Subcutaneous adipose tissue (tissue), 4 donors: ENCODE results near the gene C3orf18. TPM values are rescaled to one million over a fixed set of nuclear protein-coding genes. Genes with fewer than 3 reads are reported as not detected.

Experiments
- CTCF ChIP-seq: fragments of 450-650 bp; IDR thresholded peaks from one replicate; pipeline ENCODE4 v1.5.1; 2016; ENCODE audit warnings: low read depth, mild to moderate bottlenecking, control low read depth, antibody characterized with exemption, moderate library complexity
- total RNA-seq, 4 donors: library from RNA; depleted of rRNA; stranded (reverse); fragments of >200 nt; gene quantifications; one replicate each; pipeline ENCODE4 v1.1.0, GENCODE V29; 2016

C3orf18 gene
- total RNA-seq, 4 donors from 2014 or later, result 8.0 to 10.6 (median 8.9) TPM

DNA sequence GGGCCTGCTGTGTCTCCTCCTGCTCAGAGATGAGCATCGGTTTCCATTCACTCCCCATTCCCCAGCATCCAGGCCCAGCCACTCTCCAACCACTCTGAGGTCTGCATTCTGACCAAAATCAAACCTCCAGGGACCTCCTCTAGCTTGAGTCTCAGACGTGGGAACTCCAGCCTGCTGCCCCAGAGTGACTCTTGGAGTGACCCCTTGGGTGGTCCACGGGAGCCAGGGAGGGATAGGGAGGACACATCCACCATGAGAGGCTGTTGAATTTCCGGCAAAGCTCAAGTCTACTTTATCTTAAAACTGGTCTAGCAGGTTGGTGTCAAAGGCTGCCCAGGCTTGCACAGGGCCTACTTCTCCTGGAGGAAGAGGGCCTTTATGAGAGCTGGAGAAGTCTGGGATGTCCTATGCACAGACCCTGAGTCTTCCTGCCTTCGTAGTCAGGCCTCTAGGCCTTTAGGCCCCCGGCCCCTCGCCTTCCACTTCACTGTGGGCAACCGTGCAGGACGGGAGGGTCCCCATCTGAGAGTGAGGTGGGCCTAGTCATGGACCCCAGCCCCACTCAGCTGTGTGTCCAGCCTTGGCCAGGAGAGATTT is 35.1 kb upstream of the C3orf18 start:
- TF ChIP-seq CTCF, result no peak

DNA sequence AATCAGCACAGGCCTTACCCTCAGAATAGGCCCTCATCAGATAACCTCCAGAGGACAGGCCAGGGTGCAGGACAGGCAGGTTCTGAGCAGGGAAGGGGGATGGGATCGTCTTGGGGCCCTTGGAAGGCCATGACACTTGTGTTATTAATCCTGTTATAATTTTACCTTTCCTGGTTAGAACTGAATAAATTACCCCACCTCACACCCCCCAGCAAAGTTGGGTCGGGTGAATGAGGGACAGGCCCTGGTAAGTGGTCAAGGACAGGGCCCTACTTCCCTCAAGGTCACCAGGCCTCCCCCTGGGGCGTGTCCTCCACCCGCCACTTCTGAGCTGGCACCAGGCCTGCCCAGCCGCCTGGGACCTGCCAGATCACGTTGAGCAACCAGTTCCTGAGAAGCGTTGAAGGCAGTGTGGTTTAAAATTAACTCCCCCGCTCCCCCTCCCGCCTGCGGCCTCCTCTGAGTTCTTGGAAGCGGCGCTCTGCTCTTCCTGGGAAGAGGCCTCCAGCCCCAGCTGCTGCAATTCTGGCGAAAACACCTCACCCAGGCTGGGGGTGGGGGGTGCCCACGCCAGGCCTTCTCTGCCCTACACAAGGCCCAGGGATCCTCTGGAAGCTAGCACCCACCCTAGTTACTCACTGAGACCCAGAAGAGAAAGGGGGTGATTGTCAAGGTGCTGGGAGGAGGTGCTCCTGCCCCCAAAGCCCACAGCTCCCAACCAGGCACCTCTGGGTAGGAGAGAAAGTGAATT is 33.5 kb upstream of the C3orf18 start:
- no peak for TF ChIP-seq CTCF

DNA sequence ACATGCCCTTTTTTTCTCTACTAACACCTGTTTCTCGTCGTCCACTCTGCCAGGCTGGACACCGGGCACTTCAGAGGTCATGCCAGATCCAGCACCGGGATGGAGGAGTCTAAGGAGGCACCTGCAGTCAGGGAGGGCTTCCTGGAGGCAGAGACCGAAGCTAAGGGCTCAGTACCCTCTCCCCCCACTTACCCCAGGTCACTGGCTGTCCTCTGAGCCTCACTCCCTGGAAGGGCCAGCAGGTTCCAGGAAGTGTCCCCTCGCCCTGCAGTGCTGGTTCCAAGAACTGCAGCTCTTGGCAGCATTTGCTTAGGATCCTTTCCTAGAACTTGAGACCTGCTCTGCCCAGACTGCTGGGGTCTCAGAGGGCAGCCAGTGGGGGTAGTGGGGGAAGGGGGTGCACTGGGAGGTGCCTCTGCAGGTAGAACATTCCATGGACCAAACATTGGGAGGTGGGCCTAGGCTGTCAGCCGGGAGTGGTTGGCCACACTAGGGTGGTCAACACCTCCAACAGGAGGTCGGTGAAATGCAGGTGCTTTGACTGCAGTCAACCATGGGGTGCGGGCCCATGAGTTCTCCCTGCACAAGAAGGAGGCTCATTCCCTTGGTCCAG is 32.7 kb upstream of the C3orf18 start:
- TF ChIP-seq CTCF, result no peak

- no peak for TF ChIP-seq CTCF
Observed at GRCh38 chr3:50599716-50600118, 32.2 kb upstream of the C3orf18 start.

DNA sequence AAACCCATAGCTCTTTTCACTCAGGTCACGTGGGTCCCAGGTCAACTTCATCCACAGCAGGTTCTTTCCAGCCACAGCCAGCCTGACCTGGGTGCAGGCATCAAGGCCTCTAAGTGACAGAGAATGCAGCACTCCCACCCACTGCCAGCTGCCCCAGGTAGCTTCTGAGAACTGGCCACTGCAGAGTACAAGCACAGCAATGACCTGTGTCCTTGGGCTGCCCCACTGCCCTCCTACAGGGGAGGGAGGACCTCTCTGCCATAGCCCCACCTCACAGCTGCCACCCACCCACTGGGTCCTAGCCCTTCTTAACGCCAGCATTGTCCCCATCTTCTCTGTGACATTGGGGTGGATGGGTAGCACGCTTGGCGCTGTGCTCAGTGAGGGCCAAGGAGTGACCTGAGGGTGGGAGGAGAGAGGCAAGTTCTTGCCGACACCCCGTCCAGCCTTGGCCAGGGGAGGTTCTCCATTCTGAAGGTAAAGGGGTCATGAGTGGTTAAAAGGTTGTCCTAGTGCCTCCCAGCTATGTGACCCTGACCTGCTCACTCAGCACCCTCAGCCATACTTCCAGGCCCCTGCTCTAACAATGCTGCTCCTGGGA is 31.7 kb upstream of the C3orf18 start:
- no peak for TF ChIP-seq CTCF

DNA sequence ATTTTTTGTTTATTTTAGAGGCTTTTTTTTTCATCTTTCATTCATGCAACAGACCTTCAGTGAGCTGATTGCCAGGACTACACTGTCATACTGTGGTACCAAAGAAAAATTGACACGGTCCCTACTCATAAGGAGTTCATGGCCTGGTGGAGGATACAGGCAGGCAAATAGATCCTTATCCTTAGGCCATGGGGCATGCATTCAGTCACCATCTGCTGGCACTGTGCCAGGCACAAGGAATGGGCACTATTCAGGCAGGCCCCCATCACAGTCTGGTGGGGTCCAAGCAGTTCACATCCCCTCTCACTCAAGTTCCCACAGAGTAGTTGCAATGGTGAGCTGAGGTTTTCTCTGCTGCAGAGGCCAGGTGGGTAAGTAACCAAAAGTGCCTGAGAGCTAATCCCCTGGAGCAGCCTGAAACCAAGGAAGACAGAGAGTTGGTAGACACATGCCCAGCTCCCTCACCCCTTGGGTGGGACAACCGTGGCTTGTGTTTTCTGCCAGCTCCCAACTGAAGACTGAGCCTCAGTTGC is 26.8 kb upstream of the C3orf18 start:
- no peak for TF ChIP-seq CTCF

- TF ChIP-seq CTCF, result no peak
Observed at GRCh38 chr3:50592568-50592967, 25.0 kb upstream of the C3orf18 start.
